Gastrocnemius medialis (tissue), 4 donors: ENCODE data around the gene USP17L19.
"Not testable (repeated sequence)": the region's sequence is repeated elsewhere in the genome, so short reads cannot be mapped to it uniquely, and the experiment has no call there.

Experiments
- CTCF ChIP-seq, 5 experiments: fragments of 450-650 bp in 3 of 5; fragments of 200-600 bp in 2 of 5; sonication (generic) in 2 of 5; IDR thresholded peaks in 4 of 5; conservative IDR thresholded peaks in 1 of 5; 1 replicate in 4 of 5; 2 replicates in 1 of 5; pipeline ENCODE4 v1.5.1; 2016 to 2019; ENCODE audit warnings: antibody characterized with exemption in 5 of 5, mild to moderate bottlenecking in 3 of 5, moderate library complexity in 3 of 5
- POLR2A ChIP-seq, 2 donors: fragments of 450-650 bp; IDR thresholded peaks; one replicate each; pipeline ENCODE4 v1.6.1; 2017; ENCODE audit warnings: antibody characterized with exemption in 2 of 2, mild to moderate bottlenecking in 2 of 2, moderate library complexity in 2 of 2

- not testable (repeated sequence) for TF ChIP-seq CTCF (IDR thresholded peaks at IDR 0.05 in 4 of 5, conservative IDR thresholded peaks at IDR 0.05 in 1 of 5); POLR2A (IDR thresholded peaks at IDR 0.05)
Measured at GRCh38 chr4:9234085-9234484, 19.1 kb upstream of the USP17L19 start, which contains the start of gene USP17L15.
